Neural crest cell (in vitro differentiated cells): Measurements from ENCODE around the gene DBP. TPM values are rescaled to one million over a fixed set of nuclear protein-coding genes. Genes with fewer than 3 reads are reported as not detected.

Source experiments
- DNase-seq: peaks from one replicate; pipeline ENCODE4 v3.0.0; 2021; ENCODE audit warnings: low read depth, mixed read lengths, low spot score
- H3K27ac Mint-ChIP-seq: one replicate; pipeline ENCODE4 v1.8.0; 2021; ENCODE audit warnings: mild to moderate bottlenecking, mixed read lengths; ENCODE audit not compliant: unreplicated experiment
- H3K27me3 Mint-ChIP-seq: 2 replicates; pipeline ENCODE4 v1.8.0; 2021; ENCODE audit warnings: low read depth, mild to moderate bottlenecking, mixed read lengths
- H3K36me3 Mint-ChIP-seq: 2 replicates; pipeline ENCODE4 v1.8.0; 2021; ENCODE audit warnings: low read depth, mild to moderate bottlenecking, mixed read lengths
- H3K4me1 Mint-ChIP-seq: 2 replicates; pipeline ENCODE4 v1.8.0; 2021; ENCODE audit warnings: mixed read lengths
- H3K4me3 Mint-ChIP-seq: one replicate; pipeline ENCODE4 v1.8.0; 2021; ENCODE audit warnings: mild to moderate bottlenecking, mixed read lengths
- H3K9me3 Mint-ChIP-seq: 2 replicates; pipeline ENCODE4 v1.8.0; 2021; ENCODE audit warnings: mixed read lengths
- total RNA-seq: library from RNA; stranded (reverse); gene quantifications from 2 replicates; pipeline ENCODE4 v1.2.1, GENCODE V29; 2021
- TF ChIP-seq, protein P1 (sequence below): fragments of 200-600 bp; sonication (generic); conservative IDR thresholded peaks from 2 replicates; pipeline ENCODE4 v1.5.0; 2021; ENCODE audit warnings: antibody characterized with exemption, mild to moderate bottlenecking

Gene DBP
- total RNA-seq, 1 donor from 2014 or later = 5.2 TPM

DNA sequence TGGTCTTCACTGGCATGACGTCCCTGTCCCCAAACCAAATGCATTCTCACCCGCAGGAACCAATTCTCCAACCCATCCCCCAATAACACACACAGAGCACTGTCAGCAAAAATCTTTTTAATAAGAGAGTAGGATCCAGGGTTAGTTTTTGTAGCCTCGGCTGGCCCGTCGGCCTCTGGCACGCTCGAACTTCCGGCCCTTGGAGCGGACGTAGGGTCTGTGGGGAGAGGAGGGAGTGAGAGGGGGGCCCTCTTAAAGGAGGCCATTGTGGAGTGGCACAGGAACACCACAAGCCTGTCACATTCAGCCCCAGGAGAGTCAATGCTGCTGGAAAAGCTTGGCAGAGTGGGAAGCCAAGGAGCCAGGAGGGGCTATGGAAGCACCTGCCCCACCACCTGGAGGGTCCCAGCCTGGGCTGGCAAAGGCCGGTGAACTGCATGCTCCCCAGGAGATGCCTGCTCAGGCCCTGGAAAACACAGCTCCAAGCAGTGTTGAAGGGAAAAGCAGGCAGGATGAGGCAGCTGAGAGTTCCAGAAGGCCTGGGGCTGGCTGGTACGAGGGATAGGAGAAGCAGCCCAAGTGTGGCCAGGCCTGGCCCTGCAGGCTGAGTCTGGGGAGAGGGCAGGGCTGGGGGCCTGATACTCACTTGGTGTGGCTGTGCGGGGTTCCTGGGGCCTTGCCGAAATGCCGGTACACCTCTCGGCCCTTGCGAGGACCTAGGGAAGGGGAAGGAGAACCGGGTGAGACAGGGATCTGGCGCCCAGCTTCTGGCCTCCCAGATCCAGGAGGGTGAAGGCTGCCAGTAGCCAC lies 21.7 kb downstream of the DBP start:
- H3K9me3 Mint-ChIP-seq = no peaks in the 10 kb centered on the region
- DNase-seq = no peak
- TF ChIP-seq, protein P1, sequence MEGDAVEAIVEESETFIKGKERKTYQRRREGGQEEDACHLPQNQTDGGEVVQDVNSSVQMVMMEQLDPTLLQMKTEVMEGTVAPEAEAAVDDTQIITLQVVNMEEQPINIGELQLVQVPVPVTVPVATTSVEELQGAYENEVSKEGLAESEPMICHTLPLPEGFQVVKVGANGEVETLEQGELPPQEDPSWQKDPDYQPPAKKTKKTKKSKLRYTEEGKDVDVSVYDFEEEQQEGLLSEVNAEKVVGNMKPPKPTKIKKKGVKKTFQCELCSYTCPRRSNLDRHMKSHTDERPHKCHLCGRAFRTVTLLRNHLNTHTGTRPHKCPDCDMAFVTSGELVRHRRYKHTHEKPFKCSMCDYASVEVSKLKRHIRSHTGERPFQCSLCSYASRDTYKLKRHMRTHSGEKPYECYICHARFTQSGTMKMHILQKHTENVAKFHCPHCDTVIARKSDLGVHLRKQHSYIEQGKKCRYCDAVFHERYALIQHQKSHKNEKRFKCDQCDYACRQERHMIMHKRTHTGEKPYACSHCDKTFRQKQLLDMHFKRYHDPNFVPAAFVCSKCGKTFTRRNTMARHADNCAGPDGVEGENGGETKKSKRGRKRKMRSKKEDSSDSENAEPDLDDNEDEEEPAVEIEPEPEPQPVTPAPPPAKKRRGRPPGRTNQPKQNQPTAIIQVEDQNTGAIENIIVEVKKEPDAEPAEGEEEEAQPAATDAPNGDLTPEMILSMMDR = no peak
- H3K4me3 Mint-ChIP-seq = peak overlapping the region; percentile 96
- peaks cover 22% of the 10 kb centered on the region for H3K36me3 Mint-ChIP-seq
- H3K4me1 Mint-ChIP-seq = peaks cover 53% of the 10 kb centered on the region
- peaks cover 14% of the 10 kb centered on the region for H3K27me3 Mint-ChIP-seq
- H3K27ac Mint-ChIP-seq = no peak overlapping the region

DNA sequence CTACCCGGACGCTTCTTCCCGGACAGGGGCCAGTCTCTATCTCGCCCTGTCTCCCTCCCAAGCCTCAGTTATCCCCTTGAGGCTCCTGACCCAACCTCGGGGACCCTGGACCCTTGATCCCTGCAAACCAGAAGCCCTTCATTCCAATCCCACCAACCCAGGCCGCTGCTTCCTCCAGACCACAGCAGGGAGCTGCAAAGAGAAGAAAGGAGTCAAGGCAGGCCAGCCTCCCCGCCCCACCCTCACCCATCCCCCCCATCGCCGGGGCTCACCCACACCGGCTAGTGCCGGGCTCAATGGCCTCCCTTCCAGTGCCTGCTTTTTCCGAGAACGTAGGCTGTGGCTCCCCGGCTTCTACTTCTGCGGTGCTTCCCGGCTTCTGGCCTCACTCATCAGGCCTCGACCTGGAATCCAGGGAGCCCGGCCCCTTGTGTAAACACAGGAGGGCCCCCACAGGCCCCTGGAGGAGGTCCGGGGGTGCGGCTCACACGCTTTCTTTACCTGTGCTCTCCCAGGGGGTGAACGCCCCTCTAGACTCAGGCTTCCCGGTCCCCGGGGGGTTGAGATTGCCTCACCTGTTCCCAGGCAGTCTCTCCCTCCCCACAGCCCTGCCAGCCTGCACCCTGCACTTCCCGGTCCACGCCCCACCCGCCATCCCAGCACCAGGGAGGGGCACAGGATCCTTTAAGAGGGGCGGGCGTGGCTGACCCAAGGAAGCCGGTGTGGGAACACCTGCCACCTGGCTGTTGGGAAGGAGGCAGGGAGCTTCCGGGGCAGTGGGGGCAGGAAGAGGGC lies 22.5 kb downstream of the DBP start, which contains the start of gene FAM83E:
Gene FAM83E, minus strand, starts transcription at position 641 of the 795 bp plus-strand sequence. CDS start 1,704 bp downstream, outside the sequence.
- H3K36me3 Mint-ChIP-seq = peaks cover 22% of the 10 kb centered on the region
- TF ChIP-seq, protein P1 = no peak
- no peak for DNase-seq
- peaks cover 46% of the 10 kb centered on the region for H3K4me1 Mint-ChIP-seq
- H3K27me3 Mint-ChIP-seq = peaks cover 14% of the 10 kb centered on the region
- H3K4me3 Mint-ChIP-seq = peak within 1 kb of the TSS; percentile 96
- H3K27ac Mint-ChIP-seq = peak within 1 kb of the TSS; percentile 2
- no peaks in the 10 kb centered on the region for H3K9me3 Mint-ChIP-seq

DNA sequence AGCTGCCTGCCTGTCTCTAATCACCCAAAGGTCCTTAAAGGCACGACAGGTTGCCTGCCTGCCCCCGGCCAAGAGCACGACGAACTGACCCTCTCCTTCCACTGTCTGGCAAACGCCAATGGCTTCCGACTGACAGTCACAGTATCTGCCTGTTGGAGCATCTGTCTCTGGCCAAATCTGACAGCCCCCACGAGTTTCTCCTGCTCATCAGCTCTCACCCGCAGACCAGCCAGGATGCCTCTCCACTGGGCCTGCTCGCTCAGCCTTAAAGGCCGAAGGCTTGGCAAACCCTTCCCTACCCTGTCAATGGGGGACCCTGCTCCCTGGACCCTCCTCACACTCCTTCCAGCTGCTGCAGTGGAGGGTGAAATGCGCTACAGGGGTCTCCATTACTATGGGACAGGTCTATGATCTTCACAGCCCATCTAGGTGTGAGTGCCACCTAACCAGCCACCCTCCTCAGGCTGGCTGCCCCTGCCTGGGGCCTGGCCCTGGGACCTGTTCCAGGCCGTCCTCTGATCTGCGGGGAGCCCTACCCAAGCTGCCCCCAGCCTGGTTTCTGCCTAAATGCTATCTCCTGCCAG lies 23.2 kb downstream of the DBP start:
- DNase-seq = no peak
- TF ChIP-seq, protein P1 = no peak
- Mint-ChIP-seq H3K27me3 (peaks cover 12% of the 10 kb centered on the region), H3K9me3 (no peaks in the 10 kb centered on the region), H3K4me1 (peaks cover 39% of the 10 kb centered on the region), H3K27ac (peak overlapping the region; percentile 2), H3K36me3 (peaks cover 19% of the 10 kb centered on the region), H3K4me3 (peak overlapping the region; percentile 76)

GRCh38 chr19:48613024-48613851 lies 23.9 kb downstream of the DBP start:
- TF ChIP-seq, protein P1 = no peak
- Mint-ChIP-seq H3K27me3 (peaks cover 12% of the 10 kb centered on the region), H3K27ac (no peak overlapping the region), H3K4me3 (peak overlapping the region; percentile 76), H3K9me3 (no peaks in the 10 kb centered on the region), H3K4me1 (peaks cover 37% of the 10 kb centered on the region), H3K36me3 (peaks cover 14% of the 10 kb centered on the region)
- no peak for DNase-seq

GRCh38 chr19:48611872-48612271 lies 25.3 kb downstream of the DBP start:
- Mint-ChIP-seq H3K36me3 (peaks cover 12% of the 10 kb centered on the region), H3K9me3 (no peaks in the 10 kb centered on the region), H3K4me3 (peak overlapping the region; percentile 74), H3K27me3 (peaks cover 12% of the 10 kb centered on the region), H3K27ac (no peak overlapping the region), H3K4me1 (peaks cover 27% of the 10 kb centered on the region)
- TF ChIP-seq, protein P1 = no peak
- DNase-seq = no peak
